Measurements from ENCODE around the gene ASB3. TPM values are rescaled to one million over a fixed set of nuclear protein-coding genes. Genes with fewer than 3 reads are reported as not detected.

ASB3 gene
- total and polyA plus RNA-seq, 9 of the 15 experiments (the other 6 are each of a cell fraction or from before 2014, with no cell fraction given): 13.6 to 35.3 (median 18.7) TPM

DNA sequence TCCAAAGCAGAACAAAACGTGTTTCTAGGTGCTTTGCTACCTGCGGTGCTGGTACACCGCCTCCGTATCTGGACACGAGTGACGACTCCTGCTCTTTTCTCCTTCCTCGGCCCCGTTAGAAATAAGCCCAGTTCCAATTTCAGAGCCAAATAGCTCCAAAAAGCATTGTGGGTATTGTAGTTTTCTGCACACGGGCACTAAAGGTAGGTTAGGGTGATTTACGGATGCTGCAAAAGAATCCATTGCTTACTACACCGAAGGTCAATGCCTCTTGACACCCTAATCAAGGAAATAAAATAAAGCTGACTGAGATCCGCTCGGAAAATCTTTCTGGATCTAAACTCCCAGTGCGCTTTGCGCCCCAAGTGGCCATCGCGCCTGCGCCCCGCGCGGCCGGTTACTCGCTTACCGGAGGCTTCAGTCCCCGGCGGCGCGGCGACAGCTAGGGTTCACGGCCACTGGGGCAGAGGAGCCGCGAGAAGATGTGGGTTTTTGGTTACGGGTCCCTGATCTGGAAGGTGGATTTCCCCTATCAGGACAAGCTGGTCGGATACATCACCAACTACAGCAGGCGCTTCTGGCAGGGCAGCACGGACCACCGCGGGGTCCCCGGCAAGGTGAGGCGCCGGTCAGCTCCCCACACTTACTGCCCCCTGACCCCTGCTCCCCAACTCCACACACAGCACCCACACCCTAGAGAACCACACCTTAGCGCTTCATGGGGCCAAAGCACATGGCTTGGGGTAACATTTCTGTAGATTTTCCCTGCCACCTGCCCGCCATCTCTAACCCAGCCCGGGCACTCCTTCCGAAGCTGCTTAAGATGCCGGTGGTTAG, 19.1 kb downstream of the ASB3 start, which contains the start of gene CHAC2 (continued):
- TF ChIP-seq, protein P1, sequence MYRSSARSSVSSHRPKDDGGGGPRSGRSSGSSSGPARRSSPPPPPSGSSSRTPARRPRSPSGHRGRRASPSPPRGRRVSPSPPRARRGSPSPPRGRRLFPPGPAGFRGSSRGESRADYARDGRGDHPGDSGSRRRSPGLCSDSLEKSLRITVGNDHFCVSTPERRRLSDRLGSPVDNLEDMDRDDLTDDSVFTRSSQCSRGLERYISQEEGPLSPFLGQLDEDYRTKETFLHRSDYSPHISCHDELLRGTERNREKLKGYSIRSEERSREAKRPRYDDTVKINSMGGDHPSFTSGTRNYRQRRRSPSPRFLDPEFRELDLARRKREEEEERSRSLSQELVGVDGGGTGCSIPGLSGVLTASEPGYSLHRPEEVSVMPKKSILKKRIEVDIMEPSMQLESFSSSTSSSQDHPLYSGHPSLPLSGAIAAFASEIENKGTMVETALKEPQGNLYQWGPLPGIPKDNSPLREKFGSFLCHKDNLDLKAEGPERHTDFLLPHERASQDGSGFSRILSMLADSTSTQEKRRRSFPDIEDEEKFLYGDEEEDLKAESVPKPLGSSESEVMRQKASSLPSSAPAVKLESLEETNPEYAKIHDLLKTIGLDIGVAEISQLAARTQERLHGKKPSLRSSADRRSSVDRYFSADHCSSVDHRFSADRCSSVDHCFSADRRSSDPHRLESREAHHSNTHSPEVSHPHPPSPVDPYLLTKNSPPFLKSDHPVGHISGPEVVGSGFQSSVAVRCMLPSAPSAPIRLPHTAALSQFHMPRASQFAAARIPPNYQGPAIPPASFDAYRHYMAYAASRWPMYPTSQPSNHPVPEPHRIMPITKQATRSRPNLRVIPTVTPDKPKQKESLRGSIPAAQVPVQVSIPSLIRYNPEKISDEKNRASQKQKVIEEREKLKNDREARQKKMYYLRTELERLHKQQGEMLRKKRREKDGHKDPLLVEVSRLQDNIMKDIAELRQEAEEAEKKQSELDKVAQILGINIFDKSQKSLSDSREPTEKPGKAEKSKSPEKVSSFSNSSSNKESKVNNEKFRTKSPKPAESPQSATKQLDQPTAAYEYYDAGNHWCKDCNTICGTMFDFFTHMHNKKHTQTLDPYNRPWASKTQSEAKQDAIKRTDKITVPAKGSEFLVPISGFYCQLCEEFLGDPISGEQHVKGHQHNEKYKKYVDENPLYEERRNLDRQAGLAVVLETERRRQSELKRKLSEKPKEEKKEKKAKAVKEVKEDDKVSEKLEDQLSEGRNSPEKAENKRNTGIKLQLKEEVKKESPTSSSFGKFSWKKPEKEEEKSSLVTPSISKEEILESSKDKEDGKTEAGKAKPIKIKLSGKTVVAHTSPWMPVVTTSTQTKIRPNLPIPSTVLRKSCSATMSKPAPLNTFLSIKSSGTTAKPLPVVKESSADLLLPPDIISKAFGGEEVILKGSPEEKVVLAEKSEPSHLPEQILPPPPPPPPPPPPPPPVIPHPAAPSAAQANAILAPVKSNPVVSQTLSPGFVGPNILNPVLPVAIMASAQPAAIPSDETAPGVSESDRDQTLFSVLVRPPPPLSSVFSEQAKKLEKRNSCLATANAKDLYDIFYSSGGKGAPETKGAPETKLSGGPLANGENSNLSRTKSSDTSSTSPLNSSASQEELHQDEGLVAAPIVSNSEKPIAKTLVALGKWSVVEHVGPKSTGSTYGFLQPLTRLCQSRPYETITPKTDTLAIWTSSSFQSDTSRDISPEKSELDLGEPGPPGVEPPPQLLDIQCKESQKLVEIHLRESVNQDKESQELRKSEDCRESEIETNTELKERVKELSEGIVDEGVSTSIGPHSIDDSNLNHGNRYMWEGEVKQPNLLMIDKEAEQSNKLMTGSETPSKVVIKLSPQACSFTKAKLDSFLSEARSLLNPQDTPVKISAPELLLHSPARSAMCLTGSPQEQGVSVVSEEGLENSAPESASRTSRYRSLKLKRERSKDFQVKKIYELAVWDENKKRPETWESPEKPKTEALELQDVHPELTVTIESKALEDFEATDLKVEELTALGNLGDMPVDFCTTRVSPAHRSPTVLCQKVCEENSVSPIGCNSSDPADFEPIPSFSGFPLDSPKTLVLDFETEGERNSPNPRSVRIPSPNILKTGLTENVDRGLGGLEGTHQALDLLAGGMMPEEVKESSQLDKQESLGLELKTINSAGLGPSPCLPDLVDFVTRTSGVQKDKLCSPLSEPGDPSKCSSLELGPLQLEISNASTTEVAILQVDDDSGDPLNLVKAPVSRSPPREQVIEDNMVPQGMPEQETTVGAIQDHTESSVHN (IDR thresholded peaks at IDR 0.05; ENCODE audit: borderline replicate concordance in 1 of 2, low read depth in 1 of 2): no peak
- TF ChIP-seq PHF8 (IDR thresholded peaks at IDR 0.05; ENCODE audit: borderline replicate concordance, low read length): peak; percentile 75; the same call in 1 of the 2 replicates
- TF ChIP-seq, protein P2, sequence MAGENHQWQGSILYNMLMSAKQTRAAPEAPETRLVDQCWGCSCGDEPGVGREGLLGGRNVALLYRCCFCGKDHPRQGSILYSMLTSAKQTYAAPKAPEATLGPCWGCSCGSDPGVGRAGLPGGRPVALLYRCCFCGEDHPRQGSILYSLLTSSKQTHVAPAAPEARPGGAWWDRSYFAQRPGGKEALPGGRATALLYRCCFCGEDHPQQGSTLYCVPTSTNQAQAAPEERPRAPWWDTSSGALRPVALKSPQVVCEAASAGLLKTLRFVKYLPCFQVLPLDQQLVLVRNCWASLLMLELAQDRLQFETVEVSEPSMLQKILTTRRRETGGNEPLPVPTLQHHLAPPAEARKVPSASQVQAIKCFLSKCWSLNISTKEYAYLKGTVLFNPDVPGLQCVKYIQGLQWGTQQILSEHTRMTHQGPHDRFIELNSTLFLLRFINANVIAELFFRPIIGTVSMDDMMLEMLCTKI (IDR thresholded peaks at IDR 0.05; ENCODE audit: partially characterized antibody): no peak
- TF ChIP-seq, protein P3, sequence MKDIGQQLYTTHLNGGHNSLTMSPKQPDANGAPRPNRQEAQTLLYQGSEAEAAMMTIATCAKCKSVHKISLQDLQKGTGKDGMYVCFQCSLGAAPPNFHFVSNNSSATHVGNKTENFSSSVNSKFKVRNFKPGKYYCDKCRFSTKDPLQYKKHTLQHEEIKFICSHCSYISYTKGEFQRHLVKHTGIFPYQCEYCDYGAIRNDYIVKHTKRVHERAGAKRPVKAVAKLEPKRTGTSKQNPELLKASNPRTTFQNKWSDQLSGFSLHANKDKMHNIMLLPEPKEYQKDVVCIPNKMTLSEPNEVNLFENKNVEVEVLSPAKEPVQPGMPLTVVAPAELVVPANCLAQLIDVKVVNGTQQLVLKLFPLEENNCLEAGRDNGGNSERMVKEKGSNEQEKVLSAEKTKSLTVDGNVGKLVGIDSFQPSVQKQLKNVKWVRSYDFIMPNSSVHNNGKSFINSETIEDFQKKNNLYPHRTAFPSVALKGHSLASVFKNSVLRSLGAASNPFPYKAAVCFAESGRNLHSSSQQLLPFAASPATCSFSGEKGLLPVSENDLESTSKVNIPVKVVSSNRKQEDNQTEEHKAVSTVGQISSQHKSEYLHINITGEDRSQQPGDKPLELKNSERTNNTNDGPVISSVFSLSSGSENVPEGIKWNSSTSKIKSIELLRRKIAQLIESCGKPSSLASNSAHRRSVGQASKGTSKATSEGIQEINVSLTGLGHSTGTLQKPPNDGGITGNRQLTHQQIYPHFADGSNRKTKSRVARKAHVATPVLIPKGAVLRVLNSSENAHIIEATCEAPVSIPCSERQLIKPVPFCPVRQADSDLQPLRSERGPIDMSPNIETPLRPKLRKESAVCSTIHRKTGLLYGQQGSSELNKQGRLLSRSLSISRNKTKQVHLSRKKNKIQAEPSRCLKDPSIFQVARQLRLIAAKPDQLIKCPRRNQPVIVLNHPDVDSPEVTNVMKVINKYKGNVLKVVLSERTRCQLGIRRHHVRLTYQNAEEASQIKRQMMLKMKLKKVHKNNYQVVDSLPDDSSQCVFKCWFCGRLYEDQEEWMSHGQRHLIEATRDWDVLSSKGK (CRISPR knock-in tag; IDR thresholded peaks at IDR 0.05): no peak
- TF ChIP-seq, protein P4, sequence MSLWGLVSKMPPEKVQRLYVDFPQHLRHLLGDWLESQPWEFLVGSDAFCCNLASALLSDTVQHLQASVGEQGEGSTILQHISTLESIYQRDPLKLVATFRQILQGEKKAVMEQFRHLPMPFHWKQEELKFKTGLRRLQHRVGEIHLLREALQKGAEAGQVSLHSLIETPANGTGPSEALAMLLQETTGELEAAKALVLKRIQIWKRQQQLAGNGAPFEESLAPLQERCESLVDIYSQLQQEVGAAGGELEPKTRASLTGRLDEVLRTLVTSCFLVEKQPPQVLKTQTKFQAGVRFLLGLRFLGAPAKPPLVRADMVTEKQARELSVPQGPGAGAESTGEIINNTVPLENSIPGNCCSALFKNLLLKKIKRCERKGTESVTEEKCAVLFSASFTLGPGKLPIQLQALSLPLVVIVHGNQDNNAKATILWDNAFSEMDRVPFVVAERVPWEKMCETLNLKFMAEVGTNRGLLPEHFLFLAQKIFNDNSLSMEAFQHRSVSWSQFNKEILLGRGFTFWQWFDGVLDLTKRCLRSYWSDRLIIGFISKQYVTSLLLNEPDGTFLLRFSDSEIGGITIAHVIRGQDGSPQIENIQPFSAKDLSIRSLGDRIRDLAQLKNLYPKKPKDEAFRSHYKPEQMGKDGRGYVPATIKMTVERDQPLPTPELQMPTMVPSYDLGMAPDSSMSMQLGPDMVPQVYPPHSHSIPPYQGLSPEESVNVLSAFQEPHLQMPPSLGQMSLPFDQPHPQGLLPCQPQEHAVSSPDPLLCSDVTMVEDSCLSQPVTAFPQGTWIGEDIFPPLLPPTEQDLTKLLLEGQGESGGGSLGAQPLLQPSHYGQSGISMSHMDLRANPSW (CRISPR knock-in tag; IDR thresholded peaks at IDR 0.05): no peak
- TF ChIP-seq GTF2F1 (IDR thresholded peaks at IDR 0.05; ENCODE audit: low read depth, low read length): 0 out of 2 replicates have a peak, but pooled peaks have one; percentile 31
- no peak for TF ChIP-seq RAD51 (IDR thresholded peaks at IDR 0.05; ENCODE audit: borderline replicate concordance, low read depth)
- TF ChIP-seq POLR2G (IDR thresholded peaks at IDR 0.05; ENCODE audit: low read depth, low read length): peak; percentile 92
- TF ChIP-seq RBM15 (IDR thresholded peaks at IDR 0.05; ENCODE audit: insufficient read depth, low read length): no peak
